ENCODE measurements around the gene COPA.

DNA sequence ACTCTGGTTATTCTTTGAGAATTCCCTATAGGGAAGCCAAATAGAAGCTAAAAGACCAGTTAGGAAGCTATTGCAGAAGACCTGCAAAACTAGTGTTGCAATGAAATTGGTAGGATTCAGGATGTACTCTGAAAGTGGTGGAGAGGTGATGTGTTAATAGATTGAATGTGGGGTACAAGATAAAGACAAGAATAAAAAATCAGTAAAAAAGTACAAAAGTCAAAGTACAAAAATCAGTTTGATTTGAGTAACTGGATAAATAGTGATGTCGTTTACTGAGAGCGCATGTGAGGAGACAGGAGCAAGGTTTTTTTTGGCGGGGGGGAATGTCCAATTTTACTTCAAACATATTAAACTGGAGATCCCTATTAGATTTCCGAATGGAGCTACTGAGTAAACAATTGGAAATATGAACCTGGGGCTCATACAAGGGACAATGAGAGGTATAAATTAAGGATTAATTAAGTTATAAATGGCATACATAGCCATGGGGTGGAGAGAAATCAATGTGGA is 78.2 kb downstream of the COPA start:
- TF ChIP-seq, protein P1, sequence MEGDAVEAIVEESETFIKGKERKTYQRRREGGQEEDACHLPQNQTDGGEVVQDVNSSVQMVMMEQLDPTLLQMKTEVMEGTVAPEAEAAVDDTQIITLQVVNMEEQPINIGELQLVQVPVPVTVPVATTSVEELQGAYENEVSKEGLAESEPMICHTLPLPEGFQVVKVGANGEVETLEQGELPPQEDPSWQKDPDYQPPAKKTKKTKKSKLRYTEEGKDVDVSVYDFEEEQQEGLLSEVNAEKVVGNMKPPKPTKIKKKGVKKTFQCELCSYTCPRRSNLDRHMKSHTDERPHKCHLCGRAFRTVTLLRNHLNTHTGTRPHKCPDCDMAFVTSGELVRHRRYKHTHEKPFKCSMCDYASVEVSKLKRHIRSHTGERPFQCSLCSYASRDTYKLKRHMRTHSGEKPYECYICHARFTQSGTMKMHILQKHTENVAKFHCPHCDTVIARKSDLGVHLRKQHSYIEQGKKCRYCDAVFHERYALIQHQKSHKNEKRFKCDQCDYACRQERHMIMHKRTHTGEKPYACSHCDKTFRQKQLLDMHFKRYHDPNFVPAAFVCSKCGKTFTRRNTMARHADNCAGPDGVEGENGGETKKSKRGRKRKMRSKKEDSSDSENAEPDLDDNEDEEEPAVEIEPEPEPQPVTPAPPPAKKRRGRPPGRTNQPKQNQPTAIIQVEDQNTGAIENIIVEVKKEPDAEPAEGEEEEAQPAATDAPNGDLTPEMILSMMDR (IDR thresholded peaks at IDR 0.05), result no peak
- TF ChIP-seq POLR2AphosphoS5 (IDR thresholded peaks at IDR 0.05) (no peak), POLR2A (IDR thresholded peaks at IDR 0.05) (no peak)
